BE2C (cell line): ENCODE results near the gene DCAF4L1.

ENCODE experiments used
- DNase-seq: peaks from one replicate; pipeline ENCODE4 v3.0.0-alpha.2; 2020
- H3K27me3 ChIP-seq: fragments of 250-450 bp; sonication (Bioruptor Pico); 2 replicates; pipeline ENCODE4 v1.5.1; 2020; ENCODE audit warnings: mild to moderate bottlenecking
- H3K36me3 ChIP-seq: fragments of 250-450 bp; sonication (Bioruptor Pico); 2 replicates; pipeline ENCODE4 v1.5.1; 2020; ENCODE audit warnings: mild to moderate bottlenecking
- H3K4me1 ChIP-seq: fragments of 250-450 bp; sonication (Bioruptor Pico); 2 replicates; pipeline ENCODE4 v1.5.1; 2020
- H3K4me3 ChIP-seq: 2 replicates; pipeline ENCODE4 v1.5.1; 2011; ENCODE audit warnings: low read depth, low read length
- H3K9me3 ChIP-seq: fragments of 250-450 bp; sonication (Bioruptor Pico); 2 replicates; pipeline ENCODE4 v1.5.1; 2020
- TF ChIP-seq, protein P1 (sequence below): IDR thresholded peaks from 2 replicates; pipeline ENCODE4 v1.5.1; 2012; ENCODE audit warnings: mild to moderate bottlenecking, low read depth, low read length

DCAF4L1 gene

DNA sequence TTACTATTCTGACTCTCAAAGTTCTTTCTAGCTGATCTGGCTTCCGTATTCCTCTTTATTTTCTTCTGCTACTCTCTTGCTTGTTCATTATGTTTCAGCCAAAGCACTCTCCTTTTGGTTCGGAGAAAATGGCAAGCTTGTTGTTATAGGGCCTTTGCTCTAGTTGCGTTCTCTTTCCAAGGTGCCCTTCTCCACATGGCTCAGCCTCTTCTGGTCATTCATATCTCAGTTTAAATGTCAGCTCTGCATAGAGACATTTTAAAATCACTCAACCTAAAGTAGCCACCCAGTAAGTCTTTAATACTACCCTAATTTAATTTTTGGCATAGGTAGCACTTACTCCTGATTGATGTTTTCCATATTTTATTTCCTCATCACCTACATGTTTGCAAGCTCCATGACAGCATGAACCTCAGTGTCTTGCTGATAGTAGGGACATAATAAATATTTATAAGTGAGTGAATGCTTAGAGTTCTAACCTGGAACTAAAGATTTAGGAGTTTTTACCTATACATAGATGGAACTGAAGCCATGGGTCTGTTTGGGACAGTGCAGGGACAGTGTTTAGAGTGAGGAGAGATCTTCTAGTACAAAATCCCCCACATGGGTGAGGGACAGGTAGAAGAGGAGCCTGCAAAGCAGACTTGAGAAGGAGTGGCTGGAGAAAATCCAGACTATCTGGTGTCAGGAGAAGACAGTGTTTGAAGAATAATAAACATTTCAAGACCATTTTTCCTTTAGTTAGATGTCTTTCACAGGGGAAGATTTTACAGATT is 26.6 kb downstream of the DCAF4L1 start:
- Histone ChIP-seq H3K4me1 (peaks cover 12% of the 10 kb centered on the region), H3K9me3 (no peaks in the 10 kb centered on the region), H3K4me3 (no peak overlapping the region), H3K27me3 (no peaks in the 10 kb centered on the region), H3K36me3 (peaks cover 11% of the 10 kb centered on the region)
- DNase-seq, result no peak
- TF ChIP-seq, protein P1, sequence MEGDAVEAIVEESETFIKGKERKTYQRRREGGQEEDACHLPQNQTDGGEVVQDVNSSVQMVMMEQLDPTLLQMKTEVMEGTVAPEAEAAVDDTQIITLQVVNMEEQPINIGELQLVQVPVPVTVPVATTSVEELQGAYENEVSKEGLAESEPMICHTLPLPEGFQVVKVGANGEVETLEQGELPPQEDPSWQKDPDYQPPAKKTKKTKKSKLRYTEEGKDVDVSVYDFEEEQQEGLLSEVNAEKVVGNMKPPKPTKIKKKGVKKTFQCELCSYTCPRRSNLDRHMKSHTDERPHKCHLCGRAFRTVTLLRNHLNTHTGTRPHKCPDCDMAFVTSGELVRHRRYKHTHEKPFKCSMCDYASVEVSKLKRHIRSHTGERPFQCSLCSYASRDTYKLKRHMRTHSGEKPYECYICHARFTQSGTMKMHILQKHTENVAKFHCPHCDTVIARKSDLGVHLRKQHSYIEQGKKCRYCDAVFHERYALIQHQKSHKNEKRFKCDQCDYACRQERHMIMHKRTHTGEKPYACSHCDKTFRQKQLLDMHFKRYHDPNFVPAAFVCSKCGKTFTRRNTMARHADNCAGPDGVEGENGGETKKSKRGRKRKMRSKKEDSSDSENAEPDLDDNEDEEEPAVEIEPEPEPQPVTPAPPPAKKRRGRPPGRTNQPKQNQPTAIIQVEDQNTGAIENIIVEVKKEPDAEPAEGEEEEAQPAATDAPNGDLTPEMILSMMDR, result no peak

DNA sequence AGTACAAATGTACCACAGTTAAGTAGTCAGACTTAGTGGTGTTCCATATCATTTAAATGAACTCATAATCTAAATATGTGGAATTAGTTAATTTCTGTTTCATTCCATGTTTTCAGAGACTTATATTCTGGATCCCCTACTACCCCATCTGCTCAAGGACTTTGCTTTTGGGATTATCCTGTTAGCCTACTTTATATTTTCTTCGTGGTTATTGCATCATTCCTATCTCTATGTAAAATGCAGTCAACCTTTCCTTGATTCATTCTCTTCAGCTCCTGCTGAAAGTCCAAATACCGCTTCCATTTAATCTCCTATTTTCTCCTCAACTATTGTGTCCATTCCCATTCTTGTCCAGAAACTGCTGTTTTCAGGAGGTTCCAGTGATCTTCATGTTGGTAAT is 33.9 kb downstream of the DCAF4L1 start:
- Histone ChIP-seq H3K4me3 (no peak overlapping the region), H3K9me3 (no peaks in the 10 kb centered on the region), H3K4me1 (peaks cover 15% of the 10 kb centered on the region), H3K36me3 (no peaks in the 10 kb centered on the region), H3K27me3 (no peaks in the 10 kb centered on the region)
- TF ChIP-seq, protein P1, result no peak
- no peak for DNase-seq

DNA sequence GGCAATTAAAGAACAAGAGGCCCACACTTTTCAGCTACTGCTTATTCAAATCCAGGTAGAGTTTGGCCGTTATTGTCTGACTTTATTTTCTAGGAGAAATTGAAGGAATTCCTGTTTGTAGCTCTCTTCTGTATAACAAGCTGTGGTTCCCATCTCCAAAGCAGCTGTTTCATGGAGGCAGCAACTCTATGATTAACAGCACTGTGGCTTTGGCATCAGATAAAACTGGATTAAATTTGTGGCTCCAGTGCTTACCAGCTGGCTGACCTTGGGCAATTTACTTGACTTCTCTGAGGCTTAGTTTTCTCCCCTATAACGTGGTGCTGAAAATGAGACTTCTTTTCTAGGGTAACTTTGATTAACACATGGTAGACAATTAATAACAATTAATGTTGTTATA is 36.9 kb downstream of the DCAF4L1 start:
- Histone ChIP-seq H3K36me3 (peaks cover 8% of the 10 kb centered on the region), H3K9me3 (no peaks in the 10 kb centered on the region), H3K4me3 (no peak overlapping the region), H3K4me1 (peaks cover 15% of the 10 kb centered on the region), H3K27me3 (no peaks in the 10 kb centered on the region)
- DNase-seq, result peak; percentile 46
- TF ChIP-seq, protein P1, result no peak
